ENCODE data around the gene COL19A1.

The COL19A1 gene

GRCh38 chr6:70107852-70108629, 241.7 kb downstream of the COL19A1 start:
- DNase-seq (ENCODE audit: low read depth, low spot score), result peak; percentile 50
- no peak overlapping the region for H3K4me3 ChIP-seq (ENCODE audit: low read depth, low read length)
- in situ Hi-C loops (cut with HindIII; ENCODE audit: low sequenced_read_pairs), result no loop called here
- peak; percentile 69 for TF ChIP-seq CTCF (IDR thresholded peaks at IDR 0.05; ENCODE audit: low read depth, low read length)

GRCh38 chr6:70110126-70111022, 244.0 kb downstream of the COL19A1 start:
- H3K4me3 ChIP-seq (ENCODE audit: low read depth, low read length), result no peak overlapping the region
- peak; percentile 9 for DNase-seq (ENCODE audit: low read depth, low spot score)
- in situ Hi-C loops (cut with HindIII; ENCODE audit: low sequenced_read_pairs), result no loop called here
- no peak for TF ChIP-seq CTCF (IDR thresholded peaks at IDR 0.05; ENCODE audit: low read depth, low read length)

GRCh38 chr6:70111737-70112136, 245.4 kb downstream of the COL19A1 start:
- in situ Hi-C loops (cut with HindIII; ENCODE audit: low sequenced_read_pairs), result no loop called here
- DNase-seq (ENCODE audit: low read depth, low spot score), result no peak
- TF ChIP-seq CTCF (IDR thresholded peaks at IDR 0.05; ENCODE audit: low read depth, low read length), result no peak
- H3K4me3 ChIP-seq (ENCODE audit: low read depth, low read length), result no peak overlapping the region

- no peak for TF ChIP-seq CTCF (IDR thresholded peaks at IDR 0.05; ENCODE audit: low read depth, low read length)
- in situ Hi-C loops (cut with HindIII; ENCODE audit: low sequenced_read_pairs), result no loop called here
- no peak for DNase-seq (ENCODE audit: low read depth, low spot score)
- no peak overlapping the region for H3K4me3 ChIP-seq (ENCODE audit: low read depth, low read length)
Measured at GRCh38 chr6:70112716-70113115, 246.4 kb downstream of the COL19A1 start.

GRCh38 chr6:70113171-70113570, 246.8 kb downstream of the COL19A1 start:
- DNase-seq (ENCODE audit: low read depth, low spot score), result no peak
- TF ChIP-seq CTCF (IDR thresholded peaks at IDR 0.05; ENCODE audit: low read depth, low read length), result no peak
- H3K4me3 ChIP-seq (ENCODE audit: low read depth, low read length), result no peak overlapping the region
- in situ Hi-C loops (cut with HindIII; ENCODE audit: low sequenced_read_pairs), result no loop called here

GRCh38 chr6:70118670-70119069, 252.3 kb downstream of the COL19A1 start:
- in situ Hi-C loops (cut with HindIII; ENCODE audit: low sequenced_read_pairs), result no loop called here
- no peak for DNase-seq (ENCODE audit: low read depth, low spot score)
- TF ChIP-seq CTCF (IDR thresholded peaks at IDR 0.05; ENCODE audit: low read depth, low read length), result no peak
- H3K4me3 ChIP-seq (ENCODE audit: low read depth, low read length), result no peak overlapping the region
